Measurements from ENCODE around the gene KCNMB3. TPM values are rescaled to one million over a fixed set of nuclear protein-coding genes. Genes with fewer than 3 reads are reported as not detected.
A peak's percentile ranks its signal among the peaks of the same experiment; 100 is the strongest.
"Not testable (repeated sequence)": the region's sequence is repeated elsewhere in the genome, so short reads cannot be mapped to it uniquely, and the experiment has no call there.

The KCNMB3 gene
- total RNA-seq, 4 donors from 2014 or later = 1.3 to 4.1 (median 2.9) TPM

DNA sequence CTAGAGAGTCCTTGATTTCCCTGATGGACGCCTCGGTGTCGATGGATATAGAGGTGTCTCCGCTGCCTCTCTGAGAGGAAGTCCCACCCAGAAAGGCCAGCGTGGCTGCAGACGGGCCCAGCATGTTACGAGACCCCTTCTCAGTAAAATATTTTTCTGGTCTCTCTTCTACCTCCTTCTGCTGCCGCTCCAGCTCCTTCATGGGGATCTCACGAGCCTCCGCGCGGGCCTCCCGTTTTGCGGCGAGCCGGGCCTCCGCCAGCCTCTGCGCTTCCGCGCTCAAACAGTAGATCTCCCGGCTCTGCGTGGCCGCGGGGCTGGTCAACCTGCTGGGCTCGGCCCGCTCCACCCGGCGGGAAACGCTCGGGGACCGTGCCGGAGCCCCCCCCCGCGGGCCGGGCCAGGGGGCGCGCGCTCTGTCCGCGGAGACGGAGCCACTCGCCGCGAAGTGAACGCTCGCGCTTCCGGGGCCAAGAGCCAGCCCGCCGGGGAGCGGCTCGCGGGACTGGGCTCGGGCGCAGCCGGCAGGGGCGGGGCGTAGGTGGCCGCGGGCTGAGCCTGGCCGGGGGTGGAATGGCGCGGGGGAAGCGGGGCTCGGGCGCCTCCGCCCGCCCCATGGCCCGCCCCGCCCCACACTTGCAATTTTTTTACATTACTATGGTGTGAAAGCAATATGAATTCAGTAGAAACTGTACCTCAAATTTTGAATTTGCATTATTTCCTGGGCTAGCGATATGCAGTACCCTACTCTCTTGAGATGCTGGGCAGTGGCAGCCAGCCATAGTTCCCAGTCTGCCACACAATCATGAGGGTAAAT is 10.2 kb upstream of the KCNMB3 start:
- Histone ChIP-seq H3K4me1 (peaks cover 0 to 12% (median 9%) of the 10 kb centered on the region in 4 donors), H3K36me3 (no peaks in the 10 kb centered on the region), H3K27ac (replicated peaks in 1 of 4) (peak overlapping the region; percentile 69 to 83 (median 76)), H3K9me3 (peaks cover 0 to 3% (median 0%) of the 10 kb centered on the region in 4 donors), H3K27me3 (no peaks in the 10 kb centered on the region), H3K4me3 (peak overlapping the region; percentile 59 to 89 (median 80))
- intact Hi-C loops (cut with DNase I) = loop anchor here (5.0 kb wide), 1 partner anchor 114 kb away; the partner anchor contains the start of gene PIK3CA
- peak; percentile 92 for DNase-seq (ENCODE audit: extremely low spot score)
- TF ChIP-seq POLR2AphosphoS5 (IDR thresholded peaks at IDR 0.05) = peak in 1 of 2 donors; percentile 4
- TF ChIP-seq, protein P1, sequence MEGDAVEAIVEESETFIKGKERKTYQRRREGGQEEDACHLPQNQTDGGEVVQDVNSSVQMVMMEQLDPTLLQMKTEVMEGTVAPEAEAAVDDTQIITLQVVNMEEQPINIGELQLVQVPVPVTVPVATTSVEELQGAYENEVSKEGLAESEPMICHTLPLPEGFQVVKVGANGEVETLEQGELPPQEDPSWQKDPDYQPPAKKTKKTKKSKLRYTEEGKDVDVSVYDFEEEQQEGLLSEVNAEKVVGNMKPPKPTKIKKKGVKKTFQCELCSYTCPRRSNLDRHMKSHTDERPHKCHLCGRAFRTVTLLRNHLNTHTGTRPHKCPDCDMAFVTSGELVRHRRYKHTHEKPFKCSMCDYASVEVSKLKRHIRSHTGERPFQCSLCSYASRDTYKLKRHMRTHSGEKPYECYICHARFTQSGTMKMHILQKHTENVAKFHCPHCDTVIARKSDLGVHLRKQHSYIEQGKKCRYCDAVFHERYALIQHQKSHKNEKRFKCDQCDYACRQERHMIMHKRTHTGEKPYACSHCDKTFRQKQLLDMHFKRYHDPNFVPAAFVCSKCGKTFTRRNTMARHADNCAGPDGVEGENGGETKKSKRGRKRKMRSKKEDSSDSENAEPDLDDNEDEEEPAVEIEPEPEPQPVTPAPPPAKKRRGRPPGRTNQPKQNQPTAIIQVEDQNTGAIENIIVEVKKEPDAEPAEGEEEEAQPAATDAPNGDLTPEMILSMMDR (IDR thresholded peaks at IDR 0.05) = no peak
- WGBS = 25% methylated on average over 19 of the region's 71 CpGs

DNA sequence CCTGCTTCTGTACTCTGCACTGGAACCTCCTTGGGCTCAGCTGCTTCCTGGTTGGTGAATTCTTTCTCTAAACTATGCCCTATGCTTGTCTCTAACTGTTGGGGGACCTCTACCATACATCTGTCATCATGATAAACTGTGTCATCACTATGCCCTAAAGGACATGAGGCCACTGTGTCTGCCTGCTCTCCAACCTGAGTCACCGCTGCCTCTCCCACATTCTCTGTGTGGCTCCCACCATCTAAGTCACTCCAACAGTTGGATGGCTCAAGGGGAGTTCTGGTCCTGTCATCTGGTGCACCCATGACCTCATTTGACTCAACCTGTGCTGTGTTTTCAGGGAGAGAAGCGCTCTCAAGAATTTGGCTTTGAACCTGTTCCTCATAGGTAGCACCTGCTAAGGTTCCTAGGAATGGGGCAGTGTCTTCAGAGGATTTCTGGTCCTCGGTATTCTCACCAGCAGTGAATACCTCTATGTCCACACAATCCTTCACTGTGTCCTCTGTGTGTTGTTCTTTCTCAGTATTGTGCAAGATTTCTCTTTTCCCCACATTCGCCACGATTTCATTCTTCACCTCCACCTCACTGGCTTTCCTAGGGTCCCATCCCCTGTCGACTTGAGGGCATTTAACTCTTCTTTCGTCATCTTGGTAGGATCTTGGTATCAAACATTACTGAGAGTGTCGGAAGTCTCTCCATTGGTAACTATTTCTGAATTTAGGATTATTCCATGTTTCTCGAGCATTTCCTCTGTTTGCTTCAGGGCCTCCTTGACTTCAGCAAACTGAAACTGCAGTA is 9.2 kb upstream of the KCNMB3 start:
- not testable (repeated sequence) for H3K27me3 ChIP-seq; H3K9me3 ChIP-seq; H3K36me3 ChIP-seq; H3K27ac ChIP-seq (replicated peaks in 1 of 4)
- Histone ChIP-seq H3K4me1 (peaks cover 0 to 12% (median 11%) of the 10 kb centered on the region in 4 donors), H3K4me3 (peak overlapping the region; percentile 59 to 89 (median 80))
- WGBS = 97% methylated on average over 9 of the region's 9 CpGs
- intact Hi-C loops (cut with DNase I) = loop anchor here (5.0 kb wide), 1 partner anchor 113 kb away; the partner anchor contains the start of gene PIK3CA
- peak; percentile 42 for DNase-seq (ENCODE audit: extremely low spot score)

DNA sequence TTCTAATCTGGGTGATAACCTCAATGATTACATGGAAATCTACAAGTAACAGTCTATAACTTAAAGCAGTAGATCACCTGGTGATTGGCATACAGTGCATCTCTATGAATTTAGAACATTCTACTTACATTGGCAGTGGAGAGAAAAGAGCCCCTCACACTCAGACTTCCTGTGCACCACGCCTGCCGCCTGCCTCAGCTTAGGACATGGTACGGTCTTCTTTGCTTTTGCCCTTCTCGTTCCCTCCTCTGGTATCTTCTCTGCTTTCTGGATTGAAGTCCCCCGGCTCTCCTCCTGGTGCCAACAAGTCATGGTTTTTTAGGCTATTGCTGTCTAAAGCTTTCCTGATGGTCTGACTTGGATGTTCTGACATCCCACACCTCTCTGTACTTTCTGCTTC is 7.9 kb upstream of the KCNMB3 start:
- intact Hi-C loops (cut with DNase I) = no loop called here

DNA sequence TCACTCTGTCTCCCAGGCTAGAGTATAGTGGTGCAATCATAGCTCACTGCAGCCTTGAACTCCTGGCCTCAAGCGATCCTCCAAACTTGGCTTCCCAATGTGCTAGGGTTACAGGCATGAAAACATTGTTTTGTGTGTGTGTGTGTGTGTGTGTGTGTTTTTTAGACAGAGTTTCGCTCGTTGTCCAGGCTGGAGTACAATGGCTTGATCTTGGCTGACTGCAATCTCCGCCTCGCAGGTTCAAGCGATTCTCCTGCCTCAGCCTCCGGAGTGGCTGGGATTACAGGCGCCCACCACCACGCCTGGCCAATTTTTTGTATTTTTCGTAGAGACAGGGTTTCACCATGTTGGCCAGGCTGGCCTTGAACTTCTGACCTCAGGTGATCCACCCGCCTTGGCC is 6.8 kb upstream of the KCNMB3 start:
- H3K4me1 ChIP-seq = peaks cover 0 to 11% (median 6%) of the 10 kb centered on the region in 4 donors
- intact Hi-C loops (cut with DNase I); H3K27ac ChIP-seq (replicated peaks in 1 of 4); H3K4me3 ChIP-seq; H3K9me3 ChIP-seq; H3K36me3 ChIP-seq; H3K27me3 ChIP-seq: not testable (repeated sequence)
- 98% methylated on average over 11 of the region's 11 CpGs for WGBS
- peak; percentile 42 for DNase-seq (ENCODE audit: extremely low spot score)

More for the DNA sequence above, 7.9 kb upstream of the KCNMB3 start:
- Histone ChIP-seq H3K36me3 (no peaks in the 10 kb centered on the region), H3K27ac (replicated peaks in 1 of 4) (no peak overlapping the region), H3K9me3 (peaks cover 0 to 3% (median 0%) of the 10 kb centered on the region in 4 donors), H3K4me3 (no peak overlapping the region), H3K4me1 (peaks cover 0 to 11% (median 6%) of the 10 kb centered on the region in 4 donors), H3K27me3 (no peaks in the 10 kb centered on the region)
- 78% methylated on average over 5 of the region's 5 CpGs for WGBS
- DNase-seq (ENCODE audit: extremely low spot score) = peak; percentile 75
- TF ChIP-seq POLR2AphosphoS5 (IDR thresholded peaks at IDR 0.05) (no peak), EP300 (IDR thresholded peaks at IDR 0.05) (no peak), POLR2A (IDR thresholded peaks at IDR 0.05; ENCODE audit: low read depth) (no peak)
- TF ChIP-seq, protein P1 (IDR thresholded peaks at IDR 0.05) = no peak

DNA sequence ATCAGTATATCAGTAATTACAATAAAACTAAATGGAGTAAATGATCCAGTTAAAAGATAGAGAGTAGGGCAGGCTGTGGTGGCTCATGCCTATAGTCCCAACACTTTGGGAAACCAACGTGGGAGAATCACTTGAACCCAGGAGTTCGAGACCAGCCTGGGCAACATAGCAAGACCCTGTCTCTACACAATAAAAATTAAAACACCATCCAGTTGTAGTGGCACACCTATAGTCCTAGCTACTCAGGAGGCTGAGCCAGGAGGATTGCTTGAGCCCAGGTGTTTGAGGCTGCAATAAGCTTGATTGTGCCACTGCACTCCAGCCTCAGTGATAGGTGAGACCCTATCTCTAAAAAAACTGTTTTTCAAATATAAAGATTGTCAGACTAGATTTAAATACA is 5.9 kb upstream of the KCNMB3 start:
- Histone ChIP-seq H3K27ac (replicated peaks in 1 of 4) (no peak overlapping the region), H3K4me1 (peaks cover 0 to 10% (median 6%) of the 10 kb centered on the region in 4 donors)
- WGBS = 90% methylated on average over 2 of the region's 2 CpGs

More for the DNA sequence above, 5.9 kb upstream of the KCNMB3 start:
- Histone ChIP-seq H3K9me3 (peaks cover 0 to 3% (median 0%) of the 10 kb centered on the region in 4 donors), H3K36me3 (no peaks in the 10 kb centered on the region), H3K27me3 (no peaks in the 10 kb centered on the region), H3K4me3 (no peak overlapping the region)
- peak; percentile 57 for DNase-seq (ENCODE audit: extremely low spot score)
- intact Hi-C loops (cut with DNase I) = no loop called here
- TF ChIP-seq POLR2AphosphoS5 (IDR thresholded peaks at IDR 0.05) (no peak), POLR2A (IDR thresholded peaks at IDR 0.05; ENCODE audit: low read depth) (no peak), EP300 (IDR thresholded peaks at IDR 0.05) (no peak)
- TF ChIP-seq, protein P1 (IDR thresholded peaks at IDR 0.05) = no peak

Measured in esophagus muscularis mucosa (tissue), 4 donors.